Left ventricle myocardium inferior (tissue), 1 donor: Measurements from ENCODE around the gene PRDM16. TPM values are rescaled to one million over a fixed set of nuclear protein-coding genes. Genes with fewer than 3 reads are reported as not detected.

ENCODE experiments used
- DNase-seq: peaks from one replicate; pipeline ENCODE4 v3.0.0-alpha.2; 2020
- H3K27ac ChIP-seq: fragments of 200-600 bp; replicated peaks from 2 replicates; pipeline ENCODE4 v1.8.0; 2021
- H3K27me3 ChIP-seq: fragments of 200-600 bp; 2 replicates; pipeline ENCODE4 v1.8.0; 2021; ENCODE audit warnings: low read depth
- H3K36me3 ChIP-seq: fragments of 200-600 bp; 2 replicates; pipeline ENCODE4 v1.8.0; 2021
- H3K4me1 ChIP-seq: fragments of 200-600 bp; 2 replicates; pipeline ENCODE4 v1.8.0; 2021
- H3K4me3 ChIP-seq: fragments of 200-600 bp; 2 replicates; pipeline ENCODE4 v1.8.0; 2021; ENCODE audit warnings: mild to moderate bottlenecking, moderate library complexity
- H3K9me3 ChIP-seq: fragments of 200-600 bp; replicated peaks from 2 replicates; pipeline ENCODE4 v1.8.0; 2021
- intact Hi-C: fragments of 100-400 bp; cut with micrococcal nuclease; formaldehyde crosslinking; loops from one replicate; pipeline ENCODE4 v1.11.0; 2022
- total RNA-seq: library from RNA; stranded (reverse); fragmentation: NEBNext Ultra II Directional; extraction: Animal tissue kit (Norgen Biotek cat#: 25700); gene quantifications from one replicate; pipeline ENCODE4 v1.2.1, GENCODE V29; 2021
- TF ChIP-seq, protein P1 (sequence below): fragments of 200-600 bp; IDR thresholded peaks from 2 replicates; pipeline ENCODE4 v1.8.0; 2021; ENCODE audit warnings: antibody characterized with exemption, mild to moderate bottlenecking, borderline replicate concordance
- donor health status: DM: no; HTN: yes; CAD: no; lungs with severe emphysema.

PRDM16 gene
- total RNA-seq, 1 donor from 2014 or later, result 16.6 TPM

DNA sequence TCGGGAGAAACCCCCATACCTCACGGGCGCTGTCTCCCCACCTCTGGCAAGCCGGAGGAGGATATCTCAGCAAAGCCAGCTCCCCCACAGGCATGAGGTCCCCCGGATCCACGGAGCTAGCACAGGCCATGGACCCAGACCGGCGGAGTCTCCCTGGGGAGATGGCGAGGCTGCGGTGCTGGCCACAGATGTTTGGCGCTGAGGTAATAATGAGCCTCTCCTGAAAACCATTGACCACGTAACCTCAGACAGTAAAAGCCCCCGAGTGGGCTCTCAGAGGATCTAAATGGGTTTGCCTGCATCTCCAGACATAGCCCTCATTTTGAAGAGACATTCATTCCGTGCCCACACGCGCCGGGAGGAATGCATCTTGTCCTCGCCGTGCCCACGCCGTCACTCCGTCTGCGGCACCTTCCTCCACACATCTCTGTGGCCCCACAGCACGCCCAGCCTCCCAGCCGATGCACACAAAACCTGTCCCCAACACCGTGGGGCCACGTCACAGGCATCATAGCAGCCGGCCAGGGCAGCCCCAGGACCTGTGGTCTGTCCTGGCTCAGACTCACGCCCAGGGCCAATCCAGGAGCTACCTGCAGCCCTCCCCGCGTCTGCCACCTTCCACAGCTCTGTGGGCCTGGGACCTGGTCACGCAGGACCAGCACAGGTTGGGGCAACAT is 150.9 kb downstream of the PRDM16 start:
- peak overlapping the region; percentile 58 for H3K27ac ChIP-seq
- intact Hi-C loops, result no loop called here
- no peak for DNase-seq
- H3K27me3 ChIP-seq, result peaks cover 26% of the 10 kb centered on the region
- H3K4me1 ChIP-seq, result peaks cover 44% of the 10 kb centered on the region
- peak overlapping the region; percentile 40 for H3K4me3 ChIP-seq
- H3K9me3 ChIP-seq, result no peaks in the 10 kb centered on the region
- TF ChIP-seq, protein P1, sequence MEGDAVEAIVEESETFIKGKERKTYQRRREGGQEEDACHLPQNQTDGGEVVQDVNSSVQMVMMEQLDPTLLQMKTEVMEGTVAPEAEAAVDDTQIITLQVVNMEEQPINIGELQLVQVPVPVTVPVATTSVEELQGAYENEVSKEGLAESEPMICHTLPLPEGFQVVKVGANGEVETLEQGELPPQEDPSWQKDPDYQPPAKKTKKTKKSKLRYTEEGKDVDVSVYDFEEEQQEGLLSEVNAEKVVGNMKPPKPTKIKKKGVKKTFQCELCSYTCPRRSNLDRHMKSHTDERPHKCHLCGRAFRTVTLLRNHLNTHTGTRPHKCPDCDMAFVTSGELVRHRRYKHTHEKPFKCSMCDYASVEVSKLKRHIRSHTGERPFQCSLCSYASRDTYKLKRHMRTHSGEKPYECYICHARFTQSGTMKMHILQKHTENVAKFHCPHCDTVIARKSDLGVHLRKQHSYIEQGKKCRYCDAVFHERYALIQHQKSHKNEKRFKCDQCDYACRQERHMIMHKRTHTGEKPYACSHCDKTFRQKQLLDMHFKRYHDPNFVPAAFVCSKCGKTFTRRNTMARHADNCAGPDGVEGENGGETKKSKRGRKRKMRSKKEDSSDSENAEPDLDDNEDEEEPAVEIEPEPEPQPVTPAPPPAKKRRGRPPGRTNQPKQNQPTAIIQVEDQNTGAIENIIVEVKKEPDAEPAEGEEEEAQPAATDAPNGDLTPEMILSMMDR, result no peak
- H3K36me3 ChIP-seq, result no peaks in the 10 kb centered on the region

DNA sequence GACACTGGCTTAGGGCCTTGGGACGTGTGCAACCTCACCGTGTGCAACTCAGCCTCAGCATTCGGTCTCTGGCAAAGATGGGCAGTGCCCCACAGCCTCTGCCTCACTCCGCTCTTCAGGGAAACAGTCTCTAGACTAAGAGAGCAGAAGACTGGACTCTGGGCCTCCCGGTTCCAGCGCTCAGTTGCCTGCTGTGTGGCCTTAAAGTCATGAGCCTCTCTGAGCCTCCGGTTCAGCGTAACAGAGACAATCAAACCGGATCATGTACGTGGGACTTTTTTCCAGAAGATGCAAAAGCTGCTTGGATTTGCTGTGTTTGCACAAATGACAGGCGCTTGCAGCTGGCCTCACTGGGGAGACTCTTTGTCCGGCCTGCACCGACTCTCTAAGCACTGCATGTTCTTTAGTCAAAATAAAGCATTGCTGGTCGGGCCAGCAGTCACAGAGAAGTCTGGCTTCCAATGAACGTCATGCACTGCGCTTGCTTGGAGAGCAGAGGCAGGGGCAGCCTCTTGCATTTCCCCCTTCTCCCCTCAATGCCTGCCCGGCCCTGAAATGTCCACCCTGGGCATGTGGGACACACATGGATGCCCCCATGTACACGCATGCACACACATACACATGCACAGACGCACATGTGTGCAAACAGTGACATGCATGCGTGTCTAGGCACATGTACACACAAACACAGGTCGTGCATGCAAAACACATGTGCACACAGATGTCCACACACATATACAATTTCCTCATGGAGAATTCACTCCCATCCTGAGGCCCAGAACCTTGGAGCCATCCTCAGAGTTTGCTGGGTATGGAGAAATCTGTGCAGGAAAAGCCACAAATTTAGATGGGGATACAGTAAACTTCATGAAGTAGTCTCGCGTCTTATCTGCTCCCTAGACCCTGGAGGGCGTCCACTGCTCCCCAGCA is 152.4 kb downstream of the PRDM16 start:
- TF ChIP-seq, protein P1, result no peak
- Histone ChIP-seq H3K36me3 (no peaks in the 10 kb centered on the region), H3K27ac (no peak overlapping the region), H3K27me3 (peaks cover 16% of the 10 kb centered on the region), H3K4me1 (peaks cover 44% of the 10 kb centered on the region), H3K4me3 (no peak overlapping the region), H3K9me3 (no peaks in the 10 kb centered on the region)
- peak; percentile 28 for DNase-seq
- intact Hi-C loops, result no loop called here

DNA sequence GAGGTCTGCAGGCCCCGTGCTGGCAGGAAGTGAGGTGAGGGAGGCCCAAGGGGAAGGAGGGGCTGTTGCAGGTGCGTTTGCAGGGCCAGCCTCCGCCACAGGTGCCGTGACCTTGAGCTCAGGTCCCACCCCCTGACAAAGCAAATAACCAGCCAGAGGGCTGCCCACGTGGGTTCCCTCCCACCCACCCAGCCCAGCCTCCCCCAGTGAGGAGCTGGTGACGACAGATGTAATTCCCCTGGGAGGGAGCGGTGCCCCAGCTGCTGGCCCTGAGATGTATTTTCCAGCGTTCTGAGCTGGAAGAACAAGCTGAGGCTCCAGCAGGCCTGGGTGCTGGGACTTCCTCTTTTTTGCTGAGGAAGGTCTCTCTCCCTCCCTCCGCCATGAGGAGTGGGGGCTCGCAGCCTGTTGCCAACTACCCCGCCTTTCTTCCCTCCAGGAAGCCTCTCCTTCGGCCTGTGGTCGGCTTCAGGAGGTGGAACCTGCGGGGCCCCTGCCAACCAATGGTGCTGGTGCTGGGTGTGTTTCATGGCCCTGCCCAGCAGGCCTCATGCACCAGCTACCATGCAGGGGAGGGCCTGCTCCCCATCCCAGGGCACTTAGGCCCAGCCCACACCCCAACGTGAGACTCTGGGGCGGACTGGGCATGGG is 153.2 kb downstream of the PRDM16 start:
- TF ChIP-seq, protein P1, result no peak
- intact Hi-C loops, result no loop called here
- Histone ChIP-seq H3K27me3 (peaks cover 10% of the 10 kb centered on the region), H3K4me1 (peaks cover 44% of the 10 kb centered on the region), H3K4me3 (no peak overlapping the region), H3K9me3 (no peaks in the 10 kb centered on the region), H3K36me3 (no peaks in the 10 kb centered on the region), H3K27ac (no peak overlapping the region)
- no peak for DNase-seq

DNA sequence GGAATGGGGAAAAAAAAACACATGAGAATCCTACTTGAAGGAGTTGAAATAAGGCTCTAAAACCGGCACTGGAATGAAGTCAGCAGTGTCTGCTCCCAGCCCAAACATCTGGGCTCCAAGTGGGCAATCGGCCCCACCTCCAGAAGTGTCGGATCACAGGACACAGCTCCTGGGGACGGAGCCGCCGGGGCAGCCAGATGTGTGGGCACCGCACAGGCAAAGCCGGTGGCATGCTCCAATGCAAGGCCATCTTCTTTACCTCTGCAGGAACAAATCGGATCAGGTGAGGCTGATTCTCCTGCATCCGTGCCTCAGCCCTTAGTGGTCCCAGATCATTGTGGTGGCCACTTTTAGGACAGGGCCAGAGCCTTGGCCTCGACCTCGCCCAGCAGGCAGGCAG is 156.7 kb downstream of the PRDM16 start:
- Histone ChIP-seq H3K4me3 (no peak overlapping the region), H3K9me3 (no peaks in the 10 kb centered on the region), H3K27me3 (peaks cover 27% of the 10 kb centered on the region), H3K27ac (no peak overlapping the region), H3K4me1 (peaks cover 21% of the 10 kb centered on the region), H3K36me3 (no peaks in the 10 kb centered on the region)
- TF ChIP-seq, protein P1, result no peak
- no peak for DNase-seq
- intact Hi-C loops, result no loop called here

DNA sequence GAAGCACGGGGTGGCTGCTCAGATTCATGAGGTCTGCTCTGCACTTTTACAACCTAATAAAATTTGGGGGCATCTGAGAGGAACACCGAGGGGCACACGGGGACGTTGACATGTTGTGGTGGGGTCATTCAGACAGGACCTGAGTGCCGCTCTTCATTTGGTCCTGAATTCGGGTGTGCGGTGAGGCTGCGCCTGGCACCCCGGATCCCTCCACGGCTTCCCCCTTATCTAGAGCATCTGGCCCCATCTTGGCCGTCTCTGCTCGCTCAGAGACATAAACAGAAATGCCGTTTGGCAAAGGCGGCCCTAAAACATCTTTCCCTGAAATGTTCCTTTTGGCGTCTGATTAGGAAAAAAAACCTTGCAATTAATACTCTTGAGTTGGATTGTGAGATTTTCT is 157.2 kb downstream of the PRDM16 start:
- H3K27ac ChIP-seq, result no peak overlapping the region
- no peaks in the 10 kb centered on the region for H3K9me3 ChIP-seq
- DNase-seq, result no peak
- H3K27me3 ChIP-seq, result peaks cover 27% of the 10 kb centered on the region
- H3K4me3 ChIP-seq, result no peak overlapping the region
- no peaks in the 10 kb centered on the region for H3K36me3 ChIP-seq
- TF ChIP-seq, protein P1, result no peak
- peaks cover 16% of the 10 kb centered on the region for H3K4me1 ChIP-seq
- intact Hi-C loops, result no loop called here
